WERI-Rb-1 (cell line): Measurements from ENCODE around the gene TEDDM1.
"Not testable (repeated sequence)": the region's sequence is repeated elsewhere in the genome, so short reads cannot be mapped to it uniquely, and the experiment has no call there.

Source experiments
- DNase-seq: peaks from one replicate; pipeline ENCODE4 v3.0.0-alpha.2; 2020
- H3K27ac ChIP-seq: fragments of 250-450 bp; sonication (Bioruptor Pico); 2 replicates; pipeline ENCODE4 v1.5.1; 2020; ENCODE audit warnings: mild to moderate bottlenecking, moderate library complexity
- H3K27me3 ChIP-seq: fragments of 250-450 bp; sonication (Bioruptor Pico); 2 replicates; pipeline ENCODE4 v1.5.1; 2021; ENCODE audit warnings: mild to moderate bottlenecking, low read depth, moderate library complexity; ENCODE audit not compliant: insufficient read depth, severe bottlenecking
- H3K36me3 ChIP-seq: fragments of 250-450 bp; sonication (Bioruptor Pico); 2 replicates; pipeline ENCODE4 v1.5.1; 2020; ENCODE audit warnings: mild to moderate bottlenecking, moderate library complexity
- H3K4me3 ChIP-seq: 2 replicates; pipeline ENCODE4 v1.5.1; 2011; ENCODE audit warnings: low read depth, mild to moderate bottlenecking, control low read depth, low read length
- H3K9me3 ChIP-seq: fragments of 250-450 bp; sonication (Bioruptor Pico); 2 replicates; pipeline ENCODE4 v1.5.1; 2021; ENCODE audit warnings: mild to moderate bottlenecking, moderate library complexity; ENCODE audit not compliant: severe bottlenecking
- CTCF ChIP-seq: IDR thresholded peaks from 2 replicates; pipeline ENCODE4 v1.5.1; 2011; ENCODE audit warnings: low read depth, mild to moderate bottlenecking, control low read depth, inconsistent platforms, low read length

TEDDM1 gene

GRCh38 chr1:182400567-182400966 is at the start of gene TEDDM1:
Gene TEDDM1, minus strand, starts transcription at chr1:182400667. Its CDS starts 182 bp downstream, at chr1:182400485.
- Histone ChIP-seq H3K27me3 (no peaks in the 10 kb centered on the region), H3K36me3 (no peaks in the 10 kb centered on the region), H3K9me3 (no peaks in the 10 kb centered on the region), H3K27ac (no peak within 1 kb of the TSS), H3K4me3 (no peak within 1 kb of the TSS)
- TF ChIP-seq CTCF, result no peak
- DNase-seq, result no peak

GRCh38 chr1:182450087-182450486 is 49.6 kb upstream of the TEDDM1 start, which contains the start of gene RGSL1:
Gene RGSL1, plus strand, starts transcription at chr1:182450146. Its CDS starts 20 bp downstream, at chr1:182450166.
- Histone ChIP-seq H3K9me3 (no peaks in the 10 kb centered on the region), H3K27me3 (no peaks in the 10 kb centered on the region), H3K36me3 (no peaks in the 10 kb centered on the region), H3K27ac (no peak within 1 kb of the TSS), H3K4me3 (no peak within 1 kb of the TSS)
- TF ChIP-seq CTCF, result no peak
- DNase-seq, result no peak

GRCh38 chr1:182447660-182448059 is 47.2 kb upstream of the TEDDM1 start:
- no peaks in the 10 kb centered on the region for H3K36me3 ChIP-seq
- H3K9me3 ChIP-seq, result no peaks in the 10 kb centered on the region
- no peak for DNase-seq
- no peaks in the 10 kb centered on the region for H3K27me3 ChIP-seq
- TF ChIP-seq CTCF, result no peak
- H3K4me3 ChIP-seq, result no peak overlapping the region
- H3K27ac ChIP-seq, result no peak overlapping the region

- H3K27me3 ChIP-seq, H3K4me3 ChIP-seq, DNase-seq, H3K27ac ChIP-seq, H3K9me3 ChIP-seq, H3K36me3 ChIP-seq: not testable (repeated sequence)
These were observed 46.7 kb upstream of the TEDDM1 start for GRCh38 chr1:182447124-182447523.

- H3K9me3 ChIP-seq, result no peaks in the 10 kb centered on the region
- H3K36me3 ChIP-seq, result no peaks in the 10 kb centered on the region
- peak; percentile 41; the same call in 1 of the 2 replicates for TF ChIP-seq CTCF
- H3K4me3 ChIP-seq, result no peak overlapping the region
- H3K27ac ChIP-seq, result no peak overlapping the region
- H3K27me3 ChIP-seq, result no peaks in the 10 kb centered on the region
- DNase-seq, result no peak
These were observed 45.7 kb upstream of the TEDDM1 start for GRCh38 chr1:182446033-182446669.

GRCh38 chr1:182444497-182444896 is 44.0 kb upstream of the TEDDM1 start:
- no peaks in the 10 kb centered on the region for H3K27me3 ChIP-seq
- no peak overlapping the region for H3K27ac ChIP-seq
- H3K36me3 ChIP-seq, result no peaks in the 10 kb centered on the region
- peak; percentile 6; the same call in 1 of the 2 replicates for TF ChIP-seq CTCF
- DNase-seq, result no peak
- H3K9me3 ChIP-seq, result no peaks in the 10 kb centered on the region
- no peak overlapping the region for H3K4me3 ChIP-seq
